Activated naive CD4-positive, alpha-beta T cell treated with Interleukin-2 at 50 U/mL for 16 hours (primary cell): ENCODE measurements around the gene TYR.
"Not testable (repeated sequence)": the region's sequence is repeated elsewhere in the genome, so short reads cannot be mapped to it uniquely, and the experiment has no call there.

Source experiments
- DNase-seq: peaks from one replicate; pipeline ENCODE4 v3.0.0-alpha.2; 2020

The TYR gene

DNA sequence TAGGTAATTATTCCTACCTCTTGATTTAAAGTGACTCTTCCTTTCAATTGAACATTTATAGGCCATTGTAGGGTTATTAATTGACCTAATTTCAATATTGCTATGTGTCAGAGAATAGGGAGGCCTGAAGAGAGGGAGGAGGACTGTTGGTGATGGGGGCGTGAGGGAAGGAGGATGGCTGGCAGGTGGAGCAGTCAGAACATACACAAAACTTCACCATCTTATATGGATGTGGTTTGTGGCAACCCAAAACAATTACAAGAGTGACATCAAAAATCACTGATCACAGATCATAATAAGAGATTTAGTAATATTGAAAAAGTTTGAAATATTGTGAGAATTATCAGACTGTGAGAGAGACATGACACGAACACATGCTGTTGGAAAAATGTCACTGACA is 95.5 kb downstream of the TYR start:
- not testable (repeated sequence) for DNase-seq

DNA sequence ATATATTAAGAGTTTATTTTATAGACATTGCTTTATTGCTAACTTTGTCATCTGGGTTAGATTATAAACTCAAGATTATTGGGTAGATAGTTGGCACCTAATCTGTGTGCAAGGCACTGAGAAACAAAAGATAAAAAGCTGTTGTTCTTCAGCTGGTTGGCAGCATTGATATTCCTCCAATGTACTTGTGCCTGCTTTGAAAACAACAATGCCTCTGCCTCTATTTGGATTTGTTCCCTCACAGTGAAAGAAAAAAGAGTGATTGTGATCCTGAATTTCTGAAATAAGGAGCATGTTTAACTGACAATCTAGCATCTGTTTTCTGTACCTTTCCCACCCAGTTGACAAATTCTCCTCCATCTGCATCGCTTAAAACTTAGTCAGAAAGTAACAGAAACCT is 98.3 kb downstream of the TYR start:
- no peak for DNase-seq

DNA sequence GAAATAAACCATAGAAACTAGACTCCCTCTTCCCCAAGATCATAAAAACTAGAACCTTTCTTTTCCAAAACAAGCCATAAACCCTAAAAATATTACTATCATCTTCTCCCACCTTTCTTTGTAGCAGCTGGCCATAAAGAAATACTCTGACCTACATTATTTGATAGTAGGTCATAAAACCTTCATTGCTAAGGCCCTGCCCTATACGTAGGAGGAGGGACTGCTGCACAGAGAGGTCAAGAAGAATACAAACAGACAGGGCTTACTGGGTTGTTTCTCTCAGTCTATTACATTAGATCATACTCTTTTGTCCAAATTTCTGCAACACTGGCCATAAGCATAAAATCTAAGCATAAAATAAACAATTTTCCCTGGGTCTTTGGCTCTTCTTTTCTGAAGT is 101.5 kb downstream of the TYR start:
- DNase-seq: no peak

DNA sequence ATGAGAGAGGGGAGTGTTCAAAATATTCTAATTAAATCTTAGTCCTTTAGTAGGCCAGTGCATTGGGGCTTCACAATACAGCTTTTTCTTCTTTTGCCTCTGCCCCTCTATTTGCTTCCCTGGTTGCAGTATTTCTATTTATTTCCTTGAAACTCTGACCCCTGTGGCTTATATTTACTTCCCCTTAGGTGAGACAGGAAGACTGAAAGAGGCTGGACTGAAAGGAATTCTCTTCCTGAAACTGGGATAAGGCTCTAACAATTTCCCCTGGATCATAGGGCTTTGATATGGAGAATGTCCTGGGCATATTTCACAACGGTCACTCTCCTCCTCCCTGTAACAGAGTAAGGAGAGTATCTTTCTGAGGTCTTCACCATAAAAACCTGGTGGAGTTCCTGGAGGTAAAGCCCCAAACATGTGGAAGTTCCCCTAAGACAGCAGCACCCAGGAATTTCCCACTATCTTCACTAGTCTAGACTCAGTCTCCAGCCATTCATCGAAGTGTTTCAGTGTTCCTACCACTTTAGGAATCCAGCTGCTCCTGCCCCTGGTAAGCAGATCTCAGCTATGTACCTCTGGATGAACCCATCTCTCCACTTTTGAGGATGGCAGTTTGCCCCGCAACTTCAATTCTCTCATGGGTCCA is 103.5 kb downstream of the TYR start:
- DNase-seq: not testable (repeated sequence)

DNA sequence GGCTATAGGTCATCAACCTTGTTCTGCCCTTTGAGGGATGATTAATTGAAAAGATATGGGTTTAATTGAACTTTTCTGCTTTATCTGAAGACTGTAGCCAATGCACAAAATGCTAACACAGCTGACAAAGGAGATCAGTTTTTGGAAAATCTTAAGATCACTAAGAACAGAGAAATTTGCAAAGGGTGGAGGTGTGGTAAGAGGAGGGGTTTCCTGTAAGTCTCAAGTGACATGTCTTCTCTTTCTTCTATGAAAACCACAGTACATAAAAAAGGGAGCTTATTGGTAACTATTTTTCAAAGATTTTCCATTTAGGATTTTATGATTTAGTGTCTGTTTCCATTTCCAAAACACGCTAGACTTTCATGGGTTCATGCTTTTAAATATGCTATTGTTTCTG is 108.9 kb downstream of the TYR start:
- DNase-seq: not testable (repeated sequence)

DNA sequence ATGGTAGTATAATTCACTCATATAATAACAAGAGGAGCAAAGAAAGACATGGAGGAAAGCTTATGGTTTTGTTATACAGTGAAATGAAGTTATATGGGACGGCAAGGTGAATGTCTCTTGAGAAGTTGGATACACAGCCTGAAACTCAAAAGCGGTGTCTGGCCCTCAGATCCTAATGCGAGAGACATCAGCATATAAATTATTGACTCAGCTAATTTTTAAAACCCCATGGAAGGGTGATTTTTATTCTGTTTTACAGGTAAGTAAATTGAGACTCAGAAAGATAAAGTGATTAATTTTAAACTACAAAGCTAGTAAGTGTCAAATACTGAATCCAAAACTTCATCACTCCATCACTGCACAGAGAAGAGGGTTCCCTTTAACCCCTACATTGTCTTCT is 110.3 kb downstream of the TYR start:
- DNase-seq: not testable (repeated sequence)

DNA sequence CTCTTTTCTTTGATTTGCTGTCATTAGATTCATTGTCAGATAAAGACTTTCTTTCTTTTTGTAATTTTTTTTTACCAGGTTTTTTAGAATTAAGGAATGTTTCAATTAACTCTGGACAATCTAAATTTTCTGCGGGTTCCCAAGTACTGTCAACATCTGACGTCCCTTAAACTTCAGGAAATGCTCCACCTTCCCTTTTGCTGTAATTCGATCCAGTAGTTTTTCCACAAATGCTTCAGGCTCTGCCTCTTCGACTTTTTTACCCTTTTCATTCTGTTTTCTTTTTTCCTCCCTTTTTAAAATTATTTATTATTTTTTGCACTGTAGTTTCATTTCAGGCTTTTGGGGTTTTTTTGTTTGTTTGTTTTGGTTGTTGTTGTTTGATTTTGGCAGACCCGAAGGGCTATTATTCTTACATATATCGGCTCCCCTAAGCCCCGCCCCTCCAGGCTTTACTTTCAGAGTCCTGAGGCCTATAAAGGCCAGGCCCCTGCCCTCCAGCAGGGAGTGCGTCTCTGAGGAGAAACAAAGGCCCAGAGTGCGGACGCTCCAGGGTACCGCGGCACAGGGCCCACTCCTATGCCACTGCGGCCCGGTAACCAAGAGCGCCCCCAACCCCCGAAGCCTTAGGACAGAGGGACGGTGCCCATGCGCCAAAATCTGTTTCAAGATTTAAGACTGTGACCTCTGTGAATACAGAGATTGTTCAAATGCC is 116.4 kb downstream of the TYR start:
- no peak for DNase-seq

DNA sequence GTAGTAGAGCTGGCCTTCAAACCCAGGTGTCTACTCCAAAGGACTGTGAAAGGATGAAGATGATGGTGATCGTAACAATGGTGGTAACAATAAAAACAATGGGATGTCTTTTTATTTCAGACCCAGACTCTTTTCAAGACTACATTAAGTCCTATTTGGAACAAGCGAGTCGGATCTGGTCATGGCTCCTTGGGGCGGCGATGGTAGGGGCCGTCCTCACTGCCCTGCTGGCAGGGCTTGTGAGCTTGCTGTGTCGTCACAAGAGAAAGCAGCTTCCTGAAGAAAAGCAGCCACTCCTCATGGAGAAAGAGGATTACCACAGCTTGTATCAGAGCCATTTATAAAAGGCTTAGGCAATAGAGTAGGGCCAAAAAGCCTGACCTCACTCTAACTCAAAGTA is 117.3 kb downstream of the TYR start:
- not testable (repeated sequence) for DNase-seq

DNA sequence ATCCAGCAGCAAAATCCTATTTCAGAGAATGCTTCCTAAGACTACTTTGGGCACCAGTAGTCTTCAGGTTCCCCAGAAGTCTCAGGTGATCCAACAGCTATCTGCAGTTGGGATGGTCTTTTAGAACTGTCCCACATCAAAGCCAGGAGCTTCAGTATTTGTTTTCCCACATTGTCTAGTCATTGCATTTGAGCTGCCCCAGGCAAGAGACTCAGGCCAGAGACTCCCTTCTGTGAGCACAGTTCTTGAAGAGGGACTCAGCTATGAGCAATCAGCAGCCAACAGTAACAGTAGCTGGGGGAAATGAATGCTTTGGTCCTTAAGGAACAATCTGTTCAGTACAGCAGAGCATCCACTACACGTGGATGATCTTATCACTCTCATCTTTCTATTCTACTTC is 125.4 kb downstream of the TYR start:
- not testable (repeated sequence) for DNase-seq

DNA sequence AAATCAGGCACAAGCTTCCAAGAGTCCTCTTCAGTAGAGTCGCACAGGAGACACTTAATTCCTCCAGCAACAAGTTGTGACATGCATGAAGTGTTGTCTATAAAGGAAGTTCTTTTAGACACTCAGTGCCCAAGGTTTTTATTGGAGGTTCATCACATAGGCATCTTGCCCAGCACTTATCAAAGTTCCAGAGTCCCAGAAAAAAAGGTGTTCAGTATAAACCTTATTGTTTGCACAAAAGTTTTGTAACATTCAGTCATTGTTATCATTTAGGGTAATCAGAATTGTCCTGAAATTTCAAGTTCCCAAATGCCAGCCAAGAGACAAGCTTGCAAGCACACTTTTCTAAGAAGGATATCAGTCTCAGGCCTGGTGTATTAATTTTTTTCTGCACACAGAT is 130.6 kb downstream of the TYR start:
- not testable (repeated sequence) for DNase-seq

DNA sequence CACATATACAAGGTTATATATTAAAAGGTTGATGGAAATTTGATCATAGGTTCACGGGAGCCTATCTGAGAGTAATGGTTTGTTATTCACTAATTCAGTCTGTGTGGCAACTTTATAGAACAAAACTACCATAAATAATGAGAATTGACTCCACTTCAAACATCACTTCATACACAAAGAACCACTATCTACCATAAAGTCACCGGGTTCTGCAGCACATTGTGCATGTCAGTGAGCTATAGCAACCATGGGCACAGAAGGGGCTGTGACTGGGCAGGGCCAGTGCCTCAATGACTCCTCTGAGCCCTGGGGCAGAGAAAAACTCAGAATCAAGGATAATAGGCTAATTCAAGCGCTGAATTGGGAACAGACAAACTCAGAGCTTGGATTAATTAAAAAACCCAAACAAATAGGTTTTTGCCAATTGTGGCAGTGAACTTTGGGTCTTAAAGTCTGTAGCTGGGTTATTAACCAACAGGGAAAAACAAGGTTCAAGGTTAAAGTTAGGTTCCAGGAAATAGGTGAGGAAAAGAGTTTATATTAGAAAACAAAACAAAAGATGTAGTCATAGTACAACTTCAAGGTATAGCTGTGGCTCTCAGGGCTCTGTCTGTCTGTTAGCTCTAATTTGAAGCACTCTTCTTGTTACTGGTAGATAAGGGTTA is 131.8 kb downstream of the TYR start:
- not testable (repeated sequence) for DNase-seq

DNA sequence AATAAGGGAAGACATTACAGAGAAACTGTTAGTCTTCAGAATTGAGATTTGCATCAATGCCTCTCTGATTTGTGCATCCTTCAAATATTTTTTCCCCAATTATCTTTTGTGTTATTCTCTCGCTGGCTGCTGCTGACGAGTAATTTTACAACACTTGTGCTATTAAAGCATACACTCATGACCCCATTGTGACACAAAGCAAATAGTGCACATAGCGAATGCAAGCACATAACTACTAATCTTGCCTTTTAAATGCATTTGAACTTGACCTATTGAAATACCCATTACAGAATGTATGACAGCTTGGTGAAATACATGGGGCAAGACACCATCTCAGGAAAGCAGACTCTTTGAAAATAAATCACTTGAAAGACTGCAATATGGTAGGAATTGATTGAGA is 132.9 kb downstream of the TYR start:
- DNase-seq: not testable (repeated sequence)

DNA sequence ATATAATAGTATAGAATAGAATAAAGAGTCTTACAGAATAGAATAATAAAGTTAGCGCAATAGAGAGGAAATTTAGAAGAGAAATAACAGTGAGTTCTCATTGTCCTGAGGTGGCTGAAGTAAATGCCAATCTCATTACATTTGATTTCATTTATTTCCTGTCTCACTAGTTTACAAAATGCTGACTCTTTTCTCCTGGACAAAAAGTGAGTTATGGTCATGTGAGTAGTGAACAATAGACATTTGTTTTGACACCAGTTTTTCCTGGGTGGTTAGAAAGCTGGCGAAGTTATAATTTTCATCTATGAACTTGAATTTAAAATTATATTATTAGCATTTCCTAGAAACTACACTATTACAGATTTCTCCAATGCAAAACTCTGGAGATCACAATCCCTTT is 143.7 kb downstream of the TYR start:
- DNase-seq: no peak

DNA sequence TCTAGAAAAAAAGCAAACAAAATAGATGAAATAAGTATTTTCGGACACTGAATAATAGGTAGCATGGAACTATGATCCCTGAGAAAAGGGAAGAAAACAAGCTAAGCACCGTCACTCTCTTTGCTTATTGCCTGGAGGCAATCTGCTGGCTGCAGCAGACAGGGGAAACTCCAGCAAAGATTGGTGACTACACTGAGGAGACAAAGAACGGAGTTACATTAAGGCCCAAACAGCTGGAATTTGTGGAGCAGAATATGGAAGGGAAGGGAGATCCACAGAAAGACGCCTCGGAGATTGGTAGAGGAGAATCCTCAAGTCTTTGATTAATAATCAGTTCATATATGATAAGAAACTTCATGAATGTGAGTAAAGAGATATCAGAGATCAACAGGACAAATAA is 150.2 kb downstream of the TYR start:
- no peak for DNase-seq

DNA sequence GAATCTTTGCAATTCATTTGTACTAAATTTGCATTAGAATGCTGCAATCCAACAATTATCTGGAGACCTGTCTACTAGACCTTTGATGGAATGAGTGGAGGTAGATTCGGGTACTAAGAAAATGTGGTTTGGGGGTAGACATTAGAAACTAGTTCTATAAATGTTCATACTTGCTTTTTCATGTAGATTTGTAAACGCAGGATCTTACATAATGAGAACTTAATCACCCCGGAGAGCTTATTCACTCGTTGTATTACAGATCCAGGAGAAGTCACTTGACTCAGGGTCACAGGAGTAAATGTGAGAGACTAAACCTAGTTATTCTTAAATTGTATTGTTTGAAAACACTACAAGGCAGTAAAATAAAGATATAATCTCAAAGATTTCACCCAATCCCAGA is 154.3 kb downstream of the TYR start:
- not testable (repeated sequence) for DNase-seq

DNA sequence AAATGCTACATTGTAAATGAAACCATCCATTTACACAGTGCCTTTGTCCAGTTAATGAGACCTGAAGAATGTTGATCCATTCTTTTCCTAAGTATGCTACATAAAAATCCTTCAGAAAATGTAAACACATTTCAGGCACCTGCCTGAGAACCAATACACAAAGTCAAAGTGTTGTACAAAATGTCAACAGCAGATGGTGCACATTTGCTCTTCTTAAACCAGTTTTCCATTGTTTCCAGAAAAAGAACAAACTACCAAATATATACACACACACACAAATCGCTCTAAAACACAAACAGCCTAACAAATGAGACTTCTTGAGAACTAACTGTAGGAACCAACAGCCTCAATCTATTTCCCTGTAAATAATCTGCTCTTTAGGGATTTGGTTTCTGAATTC is 156.0 kb downstream of the TYR start:
- DNase-seq: not testable (repeated sequence)

DNA sequence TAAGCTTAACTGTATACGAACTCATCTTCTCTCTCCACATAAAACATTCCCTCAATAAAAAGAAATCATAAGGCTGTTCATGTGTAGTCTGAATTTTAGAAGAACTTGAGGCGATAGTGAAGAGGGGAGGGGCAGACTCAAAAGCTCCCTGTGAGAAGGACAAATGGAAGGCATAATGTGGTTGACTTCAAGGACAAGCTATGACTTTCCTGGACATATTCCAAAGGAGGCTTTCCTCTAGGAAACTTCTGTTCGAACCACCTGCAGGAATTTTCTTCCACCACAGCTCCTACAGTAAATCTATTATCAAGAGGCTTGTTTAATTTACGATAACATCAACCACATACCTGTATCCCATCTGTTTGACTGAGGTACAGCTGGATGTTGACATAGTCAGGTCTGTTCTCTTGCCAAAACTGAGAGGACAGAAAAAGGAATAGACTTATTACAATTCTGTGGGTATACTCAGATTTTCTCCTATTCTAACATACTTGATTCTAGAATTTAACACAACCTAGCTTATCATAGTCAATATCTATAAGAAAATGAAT is 159.5 kb downstream of the TYR start:
- DNase-seq: not testable (repeated sequence)

DNA sequence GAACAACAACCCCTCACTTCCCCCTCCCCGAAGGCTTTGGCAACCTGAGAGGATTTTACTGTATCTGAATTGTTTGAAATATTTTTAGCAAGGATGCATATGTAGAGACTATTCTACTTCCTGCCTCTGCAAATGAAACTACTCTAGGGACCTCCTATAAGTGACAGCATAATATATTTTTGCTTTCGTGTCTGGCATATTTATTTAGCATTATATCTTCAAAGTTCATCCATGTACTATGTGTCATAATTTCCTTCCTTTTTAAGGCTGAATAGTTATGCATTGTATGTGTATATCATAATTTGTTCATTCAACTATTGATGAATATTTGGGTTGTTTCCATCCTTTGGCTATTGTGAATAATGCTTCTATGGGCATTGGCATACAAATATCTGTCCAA is 160.4 kb downstream of the TYR start:
- DNase-seq: not testable (repeated sequence)

DNA sequence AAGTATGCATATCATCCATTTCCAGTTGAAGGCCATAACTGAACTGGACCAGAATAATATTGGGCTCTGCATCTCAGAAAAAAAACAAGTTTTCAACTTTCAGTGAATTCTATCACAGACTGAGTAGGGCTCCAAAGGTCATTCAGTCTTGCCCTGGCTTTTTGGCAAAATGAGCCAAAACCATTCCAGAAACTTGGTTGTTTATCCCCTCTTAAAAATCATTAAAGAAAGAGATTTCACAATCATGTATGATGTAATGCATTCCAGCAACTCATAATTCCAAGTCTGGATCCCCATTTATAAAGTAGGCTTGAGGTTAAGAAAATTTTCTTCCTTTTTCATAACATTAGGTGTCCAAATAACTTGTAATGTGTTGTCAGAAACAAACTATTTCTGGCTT is 162.8 kb downstream of the TYR start:
- not testable (repeated sequence) for DNase-seq

DNA sequence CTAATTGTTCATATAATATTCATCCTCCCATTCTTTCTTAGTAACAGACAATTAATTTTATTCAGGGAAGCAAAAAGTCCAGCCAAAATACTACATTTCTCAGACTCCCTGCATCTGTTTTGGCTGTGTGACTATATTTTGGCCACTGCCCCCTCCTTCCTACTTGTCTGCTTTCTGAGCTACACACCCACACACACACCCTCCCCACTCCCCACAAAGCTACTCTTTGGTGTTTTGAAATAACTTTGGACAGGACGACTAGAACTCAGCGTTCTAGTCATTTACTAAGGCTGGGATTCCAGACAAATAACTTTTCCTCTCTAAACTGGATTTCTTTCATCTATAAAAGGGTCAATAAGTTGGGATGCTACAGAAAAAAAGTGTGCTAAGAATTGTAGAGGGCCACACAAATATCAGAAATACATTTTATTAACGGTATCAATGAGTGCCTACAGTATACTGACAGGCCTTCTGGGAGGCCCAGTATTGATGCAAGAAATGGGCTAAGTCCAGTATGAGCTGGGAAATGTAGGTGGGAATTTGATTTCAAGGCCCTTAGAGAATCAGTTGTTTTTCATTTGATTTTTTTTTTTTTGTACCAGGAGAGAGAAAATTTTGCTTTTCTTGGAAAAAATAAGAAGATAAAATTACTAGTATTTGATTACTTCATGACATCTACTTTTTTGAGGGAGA is 165.4 kb downstream of the TYR start:
- DNase-seq: not testable (repeated sequence)
